ENCODE measurements around the gene LDB2.

The LDB2 gene

DNA sequence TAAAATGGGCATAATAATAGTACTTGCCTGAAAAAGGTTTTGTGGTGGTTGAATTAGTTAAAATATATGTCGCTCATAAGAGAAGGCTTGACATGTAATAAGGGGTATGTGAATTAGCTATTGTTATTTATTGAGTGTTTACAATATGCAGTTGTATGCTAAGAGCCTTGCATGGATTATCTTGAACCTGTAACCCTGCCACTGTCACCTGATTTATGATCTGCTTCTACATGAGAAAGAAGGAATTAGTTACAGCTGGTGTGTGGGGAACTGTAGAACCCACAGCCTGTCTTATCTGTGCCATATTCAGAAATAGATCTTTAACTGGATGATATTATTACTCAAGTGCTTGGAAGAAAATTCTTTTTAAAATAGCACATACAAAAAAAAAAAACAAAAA, 227.7 kb downstream of the LDB2 start:
- TF ChIP-seq POLR2A (IDR thresholded peaks at IDR 0.05; ENCODE audit: low read depth, low read length) (no peak), POLR2AphosphoS5 (IDR thresholded peaks at IDR 0.05; ENCODE audit: low read depth, low read length) (no peak), TAF1 (IDR thresholded peaks at IDR 0.05; ENCODE audit: borderline replicate concordance, low read depth, low read length) (no peak)
- FAIRE-seq (no peak), DNase-seq (ENCODE audit: insufficient read length) (no peak)

DNA sequence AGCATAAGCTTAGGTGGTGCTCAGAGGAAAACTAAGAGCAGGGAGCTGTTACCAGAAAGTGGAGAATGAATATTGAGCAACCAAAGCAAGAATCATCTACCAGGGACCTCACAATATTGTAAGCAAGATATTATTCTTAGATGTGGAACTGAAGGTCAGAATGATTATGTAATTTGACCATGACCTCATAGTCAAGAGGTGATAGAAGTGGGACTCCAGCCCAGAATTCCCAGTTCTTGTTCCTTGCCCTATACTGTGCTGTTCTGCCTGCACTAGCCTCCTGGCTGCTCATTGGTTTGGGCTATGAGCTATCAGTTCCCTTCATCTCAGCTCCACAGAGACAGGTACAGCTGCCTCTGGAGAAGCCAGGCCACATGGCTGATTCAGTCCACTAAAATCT, 229.4 kb downstream of the LDB2 start:
- DNase-seq (ENCODE audit: insufficient read length) (no peak), FAIRE-seq (no peak)
- TF ChIP-seq POLR2AphosphoS5 (IDR thresholded peaks at IDR 0.05; ENCODE audit: low read depth, low read length), result no peak
- no peak for TF ChIP-seq POLR2A (IDR thresholded peaks at IDR 0.05; ENCODE audit: low read depth, low read length)
- no peak for TF ChIP-seq TAF1 (IDR thresholded peaks at IDR 0.05; ENCODE audit: borderline replicate concordance, low read depth, low read length)

DNA sequence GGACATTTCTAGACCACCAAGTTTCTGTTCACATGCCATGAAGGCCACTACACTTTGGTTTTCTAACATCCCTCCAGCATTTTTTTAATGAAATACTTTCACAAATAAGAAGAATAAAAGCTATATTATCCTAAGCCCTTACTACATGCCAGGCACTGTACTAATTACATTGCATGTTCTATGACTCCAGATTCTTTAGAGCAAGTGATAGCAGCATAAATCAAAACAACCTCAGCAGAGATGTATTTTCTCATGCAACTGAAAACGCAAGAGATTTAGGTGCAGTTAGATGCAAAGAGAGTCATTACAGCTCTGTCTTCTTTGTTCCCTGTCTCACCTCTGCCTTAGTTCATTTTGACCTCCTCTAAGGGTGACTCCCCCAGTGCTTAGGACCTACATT, 230.0 kb downstream of the LDB2 start:
- TF ChIP-seq POLR2AphosphoS5 (IDR thresholded peaks at IDR 0.05; ENCODE audit: low read depth, low read length) (no peak), POLR2A (IDR thresholded peaks at IDR 0.05; ENCODE audit: low read depth, low read length) (no peak), TAF1 (IDR thresholded peaks at IDR 0.05; ENCODE audit: borderline replicate concordance, low read depth, low read length) (no peak)
- DNase-seq (ENCODE audit: insufficient read length), result no peak
- no peak for FAIRE-seq

DNA sequence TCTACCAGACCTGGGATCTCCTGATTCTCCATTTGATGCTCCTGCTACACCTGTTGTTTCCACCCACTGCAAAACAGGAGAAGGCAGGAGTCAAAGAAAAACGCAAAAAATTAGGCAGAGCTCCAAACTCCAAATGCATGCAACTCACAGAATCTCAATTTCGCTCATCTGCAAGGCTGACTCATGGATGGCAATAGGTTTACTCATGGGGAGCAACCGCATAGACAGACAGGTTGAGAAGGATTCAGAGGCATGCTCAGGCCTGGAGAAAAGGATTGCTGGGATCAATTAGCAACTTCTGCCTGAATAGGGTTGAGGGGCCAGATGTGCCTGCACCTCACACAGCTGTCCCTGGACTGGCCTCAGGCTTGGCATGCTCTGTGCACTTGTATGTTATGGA, 231.0 kb downstream of the LDB2 start:
- DNase-seq (ENCODE audit: insufficient read length) (no peak), FAIRE-seq (no peak)
- no peak for TF ChIP-seq POLR2A (IDR thresholded peaks at IDR 0.05; ENCODE audit: low read depth, low read length)
- TF ChIP-seq POLR2AphosphoS5 (IDR thresholded peaks at IDR 0.05; ENCODE audit: low read depth, low read length), result no peak
- TF ChIP-seq TAF1 (IDR thresholded peaks at IDR 0.05; ENCODE audit: borderline replicate concordance, low read depth, low read length), result no peak

DNA sequence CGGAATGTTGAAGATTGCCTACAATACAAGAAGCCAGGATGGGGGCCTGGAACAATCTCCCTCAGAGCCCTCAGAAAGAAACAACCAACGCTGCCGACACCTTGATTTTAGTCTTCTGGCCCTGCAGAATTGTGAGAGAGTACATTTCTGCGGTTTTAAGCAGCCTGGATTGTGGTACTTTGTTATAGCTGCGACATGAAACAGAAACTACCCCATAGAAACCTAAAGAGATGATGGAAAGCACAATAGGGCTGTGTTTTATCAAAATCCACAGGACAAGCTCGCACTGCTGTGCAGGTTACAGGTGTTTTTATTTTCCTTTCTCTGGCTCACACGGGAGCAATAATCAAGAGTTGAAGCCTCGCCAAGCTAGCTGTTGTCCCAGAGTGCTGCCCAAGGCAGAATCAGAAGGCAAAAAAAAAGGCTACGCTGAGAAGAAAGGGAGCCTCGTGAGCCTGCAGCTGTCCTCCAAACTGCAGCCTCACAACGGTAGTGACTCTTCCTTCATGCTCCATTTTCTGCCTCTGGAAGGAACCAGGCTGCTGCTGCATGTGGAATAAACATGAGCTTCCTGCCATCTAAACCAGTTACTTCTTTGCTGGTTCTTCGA, 232.4 kb downstream of the LDB2 start:
- TF ChIP-seq POLR2A (IDR thresholded peaks at IDR 0.05; ENCODE audit: low read depth, low read length), result no peak
- no peak for TF ChIP-seq TAF1 (IDR thresholded peaks at IDR 0.05; ENCODE audit: borderline replicate concordance, low read depth, low read length)
- TF ChIP-seq POLR2AphosphoS5 (IDR thresholded peaks at IDR 0.05; ENCODE audit: low read depth, low read length), result no peak
- FAIRE-seq (no peak), DNase-seq (ENCODE audit: insufficient read length) (no peak)

DNA sequence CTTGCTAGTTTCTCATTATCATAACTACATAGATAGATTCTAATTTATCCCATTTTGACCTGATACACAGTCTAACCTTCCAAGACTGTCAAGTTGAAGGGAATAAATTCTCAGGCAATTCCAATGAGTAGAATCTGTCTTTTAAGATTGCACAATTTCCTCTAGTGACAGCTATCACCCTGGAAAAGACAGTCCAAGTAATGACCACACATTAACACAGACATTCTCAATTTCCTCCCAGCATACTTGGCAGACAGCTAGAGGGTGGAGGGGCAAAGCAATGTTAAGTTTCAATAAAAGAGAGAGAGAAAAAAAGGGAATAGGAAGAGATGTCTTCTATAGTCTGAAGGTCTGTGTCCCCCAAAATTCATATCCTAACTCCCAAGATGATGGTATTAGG, 234.7 kb downstream of the LDB2 start:
- no peak for DNase-seq (ENCODE audit: insufficient read length)
- TF ChIP-seq POLR2A (IDR thresholded peaks at IDR 0.05; ENCODE audit: low read depth, low read length) (no peak), POLR2AphosphoS5 (IDR thresholded peaks at IDR 0.05; ENCODE audit: low read depth, low read length) (no peak), TAF1 (IDR thresholded peaks at IDR 0.05; ENCODE audit: borderline replicate concordance, low read depth, low read length) (no peak)
- FAIRE-seq, result no peak

DNA sequence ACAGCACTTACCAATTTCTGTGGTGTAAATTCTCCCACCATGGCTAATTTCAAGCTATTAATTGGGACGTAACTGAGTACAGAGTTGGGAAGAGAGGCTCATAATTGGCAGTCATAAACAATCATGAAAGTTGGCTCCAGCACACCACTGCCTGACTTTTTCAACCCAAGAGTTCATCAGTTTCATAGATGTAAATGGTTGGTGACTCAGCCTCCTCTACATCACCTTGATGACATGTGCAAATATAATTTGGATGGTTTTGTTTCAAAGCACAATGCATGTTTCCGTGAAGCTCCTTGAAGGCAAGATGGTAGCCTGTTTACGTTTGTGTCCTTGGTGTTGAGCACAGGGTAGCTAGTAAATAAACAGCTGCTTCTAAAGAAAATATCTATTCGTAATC, 235.1 kb downstream of the LDB2 start:
- FAIRE-seq, result no peak
- no peak for TF ChIP-seq POLR2AphosphoS5 (IDR thresholded peaks at IDR 0.05; ENCODE audit: low read depth, low read length)
- TF ChIP-seq TAF1 (IDR thresholded peaks at IDR 0.05; ENCODE audit: borderline replicate concordance, low read depth, low read length), result no peak
- no peak for TF ChIP-seq POLR2A (IDR thresholded peaks at IDR 0.05; ENCODE audit: low read depth, low read length)
- DNase-seq (ENCODE audit: insufficient read length), result no peak

DNA sequence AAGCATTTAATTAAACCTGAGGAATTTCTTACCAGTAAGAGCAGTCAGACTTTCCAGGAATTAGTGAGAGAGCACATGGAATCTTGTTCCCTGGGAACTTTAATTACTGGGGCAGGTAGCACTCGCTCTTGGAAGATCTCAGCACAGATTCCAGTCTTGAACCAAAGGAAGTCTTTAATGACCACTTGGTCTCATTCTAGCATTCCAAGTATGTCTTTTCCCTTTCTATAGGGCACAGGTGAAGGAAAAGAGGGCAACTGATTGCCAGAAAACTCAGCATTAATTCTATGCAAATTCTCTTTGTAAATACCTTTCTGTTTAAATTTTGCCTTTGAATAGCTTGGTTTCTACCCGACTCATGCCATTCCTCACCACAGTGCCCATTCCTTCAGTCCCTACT, 236.6 kb downstream of the LDB2 start:
- DNase-seq (ENCODE audit: insufficient read length) (no peak), FAIRE-seq (no peak)
- TF ChIP-seq POLR2A (IDR thresholded peaks at IDR 0.05; ENCODE audit: low read depth, low read length) (no peak), POLR2AphosphoS5 (IDR thresholded peaks at IDR 0.05; ENCODE audit: low read depth, low read length) (no peak), TAF1 (IDR thresholded peaks at IDR 0.05; ENCODE audit: borderline replicate concordance, low read depth, low read length) (no peak)

DNA sequence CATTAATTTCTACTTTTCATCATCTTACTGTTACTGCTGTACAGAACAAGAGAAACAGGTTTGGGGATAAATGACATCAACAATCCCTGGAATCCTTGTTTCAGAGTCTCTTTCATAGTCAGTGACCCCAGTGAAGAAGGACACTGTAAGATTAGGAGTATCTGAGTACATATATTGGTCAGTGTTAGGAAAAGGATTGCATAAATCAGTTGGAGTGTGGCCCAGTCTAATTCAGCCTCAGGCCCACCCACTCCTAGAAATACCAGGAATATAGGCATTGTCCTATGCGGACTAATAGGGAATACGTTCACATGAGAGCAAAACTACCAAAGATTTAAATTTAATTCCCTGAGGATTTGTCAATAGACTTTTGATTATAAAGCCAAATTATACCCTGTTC, 237.8 kb downstream of the LDB2 start:
- FAIRE-seq, result no peak
- DNase-seq (ENCODE audit: insufficient read length), result no peak
- TF ChIP-seq POLR2A (IDR thresholded peaks at IDR 0.05; ENCODE audit: low read depth, low read length), result no peak
- TF ChIP-seq TAF1 (IDR thresholded peaks at IDR 0.05; ENCODE audit: borderline replicate concordance, low read depth, low read length), result no peak
- no peak for TF ChIP-seq POLR2AphosphoS5 (IDR thresholded peaks at IDR 0.05; ENCODE audit: low read depth, low read length)

DNA sequence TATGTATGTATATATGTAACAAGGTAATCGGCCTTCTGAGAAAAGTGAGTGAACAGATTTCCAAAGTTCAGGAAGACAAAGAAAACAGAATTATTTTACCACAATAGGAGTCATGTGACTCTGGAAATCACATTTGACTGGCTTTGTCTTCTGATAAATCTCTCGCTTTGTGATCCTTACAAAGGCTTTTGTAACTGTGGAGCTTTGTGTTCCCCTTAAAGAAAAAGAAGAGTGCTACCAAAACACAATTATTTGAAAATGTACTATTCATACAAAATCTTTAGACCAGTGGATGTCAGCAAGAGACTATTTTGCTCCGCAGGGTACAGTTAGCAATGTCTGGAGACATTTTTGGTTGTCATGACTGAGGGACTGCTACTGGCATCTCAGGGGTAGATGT, 238.8 kb downstream of the LDB2 start:
- FAIRE-seq, result no peak
- no peak for TF ChIP-seq POLR2A (IDR thresholded peaks at IDR 0.05; ENCODE audit: low read depth, low read length)
- TF ChIP-seq POLR2AphosphoS5 (IDR thresholded peaks at IDR 0.05; ENCODE audit: low read depth, low read length), result no peak
- TF ChIP-seq TAF1 (IDR thresholded peaks at IDR 0.05; ENCODE audit: borderline replicate concordance, low read depth, low read length), result no peak

DNA sequence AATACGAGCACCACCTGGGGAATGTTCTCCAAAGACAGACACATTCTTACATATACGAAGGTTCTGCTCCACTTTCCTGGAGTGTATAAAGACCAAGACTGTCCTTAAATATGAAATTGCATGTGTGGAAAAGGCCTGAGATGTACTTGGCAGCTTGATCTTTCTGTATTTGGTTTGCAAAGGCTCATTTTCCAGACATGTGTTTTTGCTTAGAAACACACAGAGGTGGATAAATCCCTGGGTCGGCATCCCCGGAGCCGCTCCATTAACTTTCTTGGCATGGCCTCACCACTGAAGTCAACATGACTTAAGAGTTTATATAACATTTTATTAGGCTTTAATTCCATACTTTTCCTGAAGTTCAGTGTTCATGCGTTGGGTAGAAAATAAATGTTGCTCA, 239.4 kb downstream of the LDB2 start:
- no peak for DNase-seq (ENCODE audit: insufficient read length)
- FAIRE-seq, result no peak
- TF ChIP-seq POLR2AphosphoS5 (IDR thresholded peaks at IDR 0.05; ENCODE audit: low read depth, low read length), result no peak
- no peak for TF ChIP-seq POLR2A (IDR thresholded peaks at IDR 0.05; ENCODE audit: low read depth, low read length)
- TF ChIP-seq TAF1 (IDR thresholded peaks at IDR 0.05; ENCODE audit: borderline replicate concordance, low read depth, low read length), result no peak

More for the DNA sequence above, 238.8 kb downstream of the LDB2 start:
- DNase-seq (ENCODE audit: insufficient read length), result no peak

DNA sequence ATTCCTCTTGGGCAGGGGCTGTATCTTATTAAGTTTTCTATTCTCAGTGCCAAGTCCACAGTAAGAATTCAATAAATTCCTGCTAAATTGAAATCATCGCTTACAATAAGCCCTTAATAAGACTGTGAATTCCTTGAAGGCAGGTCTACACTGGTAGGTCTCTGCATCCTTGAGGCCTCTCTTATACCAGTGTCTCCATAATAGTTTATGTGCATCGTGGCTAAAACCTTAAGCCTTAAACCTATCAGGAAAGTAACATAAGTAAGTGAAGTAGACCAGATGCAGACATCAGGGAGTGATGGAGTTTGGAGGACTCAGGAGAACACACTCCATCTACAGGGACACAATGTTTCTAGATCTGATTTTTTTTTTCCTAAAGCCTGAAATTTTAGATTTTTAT, 240.3 kb downstream of the LDB2 start:
- DNase-seq (ENCODE audit: insufficient read length) (no peak), FAIRE-seq (no peak)
- no peak for TF ChIP-seq POLR2AphosphoS5 (IDR thresholded peaks at IDR 0.05; ENCODE audit: low read depth, low read length)
- no peak for TF ChIP-seq POLR2A (IDR thresholded peaks at IDR 0.05; ENCODE audit: low read depth, low read length)
- no peak for TF ChIP-seq TAF1 (IDR thresholded peaks at IDR 0.05; ENCODE audit: borderline replicate concordance, low read depth, low read length)
